Gastroesophageal sphincter (tissue), 3 donors: ENCODE measurements around the gene CENPB.

Experiments
- CTCF ChIP-seq, 4 experiments: fragments of 200-600 bp in 2 of 4; fragments of 450-650 bp in 2 of 4; sonication (generic) in 1 of 4; IDR thresholded peaks; one replicate each; pipeline ENCODE4 v1.5.1; 2017 to 2019; ENCODE audit warnings: antibody characterized with exemption in 4 of 4, mild to moderate bottlenecking in 2 of 4, moderate library complexity in 2 of 4
- POLR2A ChIP-seq, 2 donors: fragments of 450-650 bp; IDR thresholded peaks; one replicate each; pipeline ENCODE4 v1.6.1; 2017; ENCODE audit warnings: antibody characterized with exemption in 2 of 2, mild to moderate bottlenecking in 2 of 2, moderate library complexity in 1 of 2
- POLR2AphosphoS5 ChIP-seq: sonication (generic); formaldehyde crosslinking; IDR thresholded peaks from one replicate; pipeline ENCODE4 v1.6.1; 2017; ENCODE audit warnings: antibody characterized with exemption

- TF ChIP-seq CTCF (IDR thresholded peaks at IDR 0.05) (no peak), POLR2A (IDR thresholded peaks at IDR 0.05) (no peak), POLR2AphosphoS5 (no peak)
These were observed 3.9 kb downstream of the CENPB start for GRCh38 chr20:3782597-3782996.
